GM19395 (cell line): ENCODE data around the gene HMCN2.
"Not testable (repeated sequence)": the region's sequence is repeated elsewhere in the genome, so short reads cannot be mapped to it uniquely, and the experiment has no call there.

ENCODE experiments used
- ATAC-seq: cut with Tn5 transposase; IDR thresholded peaks from one replicate; pipeline ENCODE4 v1.9.1; 2021; ENCODE audit warnings: mild to moderate bottlenecking, moderate library complexity; ENCODE audit not compliant: unreplicated experiment

HMCN2 gene

DNA sequence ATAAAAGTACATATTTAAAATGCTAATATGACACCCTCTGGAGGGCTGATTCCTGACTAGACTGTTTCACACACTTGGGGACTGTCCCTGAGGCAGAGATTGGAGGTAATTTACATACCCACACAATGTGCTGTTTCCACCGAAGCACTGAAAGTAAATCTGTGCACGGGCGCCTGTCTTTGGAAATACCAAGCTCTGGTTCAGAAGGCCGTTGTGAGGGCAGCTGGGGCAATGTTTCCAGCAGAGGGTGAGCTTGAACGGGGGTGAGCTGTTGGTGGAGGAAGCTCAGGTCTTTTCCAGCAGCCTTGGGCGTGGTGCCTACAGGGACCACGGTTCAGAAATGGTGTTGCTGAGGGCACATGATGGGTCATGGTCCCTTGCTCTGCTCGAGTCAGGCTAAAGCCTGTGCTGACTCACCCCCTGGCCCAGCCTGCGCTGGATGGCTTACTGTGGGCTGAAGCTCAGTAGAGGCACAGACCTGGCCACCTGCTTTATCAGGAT is 25.8 kb upstream of the HMCN2 start:
- peak; percentile 68 for ATAC-seq

- ATAC-seq: peak; percentile 47
Measured at GRCh38 chr9:130240410-130241197, 25.0 kb upstream of the HMCN2 start.

DNA sequence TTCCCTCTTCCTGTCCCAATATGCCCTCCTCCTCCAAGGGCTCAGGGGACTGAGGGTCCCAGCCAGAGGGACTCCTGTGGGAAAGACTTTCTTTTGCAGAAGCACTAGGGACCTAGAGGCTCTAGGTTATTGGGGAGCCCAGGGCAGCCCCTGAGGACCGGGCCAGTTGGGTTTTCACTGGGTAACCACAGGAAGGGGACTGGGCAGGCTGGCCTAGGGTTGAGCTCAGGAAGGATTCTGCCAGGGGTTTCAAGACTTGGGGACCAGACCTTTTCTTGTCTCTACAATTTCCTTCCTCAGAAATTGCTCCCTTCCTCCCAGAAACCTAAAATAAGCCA is 24.4 kb upstream of the HMCN2 start:
- no peak for ATAC-seq

GRCh38 chr9:130242270-130243014 is 23.1 kb upstream of the HMCN2 start:
- no peak for ATAC-seq

- ATAC-seq: no peak
Measured at GRCh38 chr9:130243015-130243881, 22.3 kb upstream of the HMCN2 start.

- ATAC-seq: no peak
Measured at GRCh38 chr9:130243882-130244170, 21.7 kb upstream of the HMCN2 start.

DNA sequence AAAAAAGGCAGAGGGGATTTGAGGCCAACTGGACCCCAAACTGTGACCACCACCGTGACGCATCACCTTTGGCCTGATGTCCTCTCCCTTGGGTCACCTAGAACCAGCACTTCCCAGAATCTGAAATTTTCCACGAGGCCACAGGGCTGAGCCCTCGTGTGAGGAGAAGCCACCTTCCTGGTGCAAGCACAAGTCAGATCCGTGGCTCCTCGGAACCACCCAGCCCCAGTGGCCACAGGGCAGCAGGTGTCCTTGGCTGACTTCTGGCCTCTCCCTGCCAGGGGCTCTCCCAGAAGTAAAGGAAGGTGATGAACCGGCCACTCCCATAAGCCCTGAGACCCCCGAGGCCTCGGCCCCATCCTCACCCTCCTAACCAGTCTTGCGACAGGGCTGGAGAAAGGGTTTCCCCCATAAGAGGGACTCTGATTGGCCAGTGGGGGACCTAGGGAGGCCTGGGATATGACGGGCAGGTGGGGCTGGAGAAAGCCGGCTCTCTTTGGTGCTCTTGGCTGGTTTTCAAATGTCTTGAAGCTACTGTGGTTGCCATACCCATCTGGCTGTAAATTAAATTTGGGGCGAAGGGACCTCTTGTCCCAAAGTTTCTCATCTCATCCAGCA is 20.9 kb upstream of the HMCN2 start:
- no peak for ATAC-seq

- ATAC-seq: no peak
Measured at GRCh38 chr9:130245474-130245873, 20.1 kb upstream of the HMCN2 start.

- ATAC-seq: no peak
Measured at GRCh38 chr9:130246126-130246525, 19.4 kb upstream of the HMCN2 start.

GRCh38 chr9:130254747-130255630 is 10.6 kb upstream of the HMCN2 start:
- ATAC-seq: no peak

DNA sequence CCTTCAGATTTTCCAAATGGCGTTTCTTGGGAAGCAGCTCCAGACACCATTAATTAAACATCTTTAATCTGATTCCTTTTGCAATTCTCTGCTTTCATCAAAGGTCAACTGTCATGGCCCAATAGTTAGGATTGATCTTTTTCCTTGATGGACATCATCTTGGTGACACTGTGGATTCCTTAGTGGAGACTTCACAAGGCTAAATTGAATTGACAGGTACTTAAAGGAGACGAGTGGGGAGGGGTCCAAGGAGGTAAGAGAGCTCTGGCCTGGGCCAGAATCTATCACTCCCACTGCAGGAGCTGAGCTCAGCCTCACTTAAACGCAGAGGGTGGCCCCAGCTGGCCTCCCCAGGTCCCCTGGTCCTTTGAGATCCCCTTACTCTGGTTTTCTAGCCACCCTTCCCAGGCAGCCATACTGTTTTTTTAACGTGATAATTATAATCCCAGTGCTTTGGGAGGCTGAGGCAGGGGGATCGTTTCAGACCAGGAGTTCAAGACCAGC is 9.9 kb upstream of the HMCN2 start:
- ATAC-seq: no peak

GRCh38 chr9:130256644-130257043 is 8.9 kb upstream of the HMCN2 start:
- ATAC-seq: no peak

DNA sequence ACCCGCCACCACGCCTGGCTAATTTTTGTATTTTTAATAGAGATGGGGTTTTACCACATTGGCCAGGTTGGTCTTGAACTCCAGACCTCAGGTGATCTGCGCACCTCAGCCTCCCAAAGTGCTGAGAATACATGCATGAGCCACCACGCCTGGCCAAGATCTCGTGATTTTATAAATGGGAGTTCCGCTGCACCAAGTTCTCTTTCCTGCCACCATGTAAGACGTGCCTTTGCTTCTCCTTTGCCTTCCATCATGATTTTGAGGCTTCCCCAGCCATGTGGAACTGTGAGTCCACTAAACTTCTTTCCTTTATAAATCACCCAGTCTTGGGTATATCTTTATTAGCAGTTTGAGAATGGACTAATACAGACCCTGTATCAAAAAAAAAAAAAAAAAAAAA is 7.4 kb upstream of the HMCN2 start:
- not testable (repeated sequence) for ATAC-seq

- no peak for ATAC-seq
Measured at GRCh38 chr9:130259044-130259443, 6.5 kb upstream of the HMCN2 start.

- no peak for ATAC-seq
Measured at GRCh38 chr9:130260816-130261765, 4.5 kb upstream of the HMCN2 start.

DNA sequence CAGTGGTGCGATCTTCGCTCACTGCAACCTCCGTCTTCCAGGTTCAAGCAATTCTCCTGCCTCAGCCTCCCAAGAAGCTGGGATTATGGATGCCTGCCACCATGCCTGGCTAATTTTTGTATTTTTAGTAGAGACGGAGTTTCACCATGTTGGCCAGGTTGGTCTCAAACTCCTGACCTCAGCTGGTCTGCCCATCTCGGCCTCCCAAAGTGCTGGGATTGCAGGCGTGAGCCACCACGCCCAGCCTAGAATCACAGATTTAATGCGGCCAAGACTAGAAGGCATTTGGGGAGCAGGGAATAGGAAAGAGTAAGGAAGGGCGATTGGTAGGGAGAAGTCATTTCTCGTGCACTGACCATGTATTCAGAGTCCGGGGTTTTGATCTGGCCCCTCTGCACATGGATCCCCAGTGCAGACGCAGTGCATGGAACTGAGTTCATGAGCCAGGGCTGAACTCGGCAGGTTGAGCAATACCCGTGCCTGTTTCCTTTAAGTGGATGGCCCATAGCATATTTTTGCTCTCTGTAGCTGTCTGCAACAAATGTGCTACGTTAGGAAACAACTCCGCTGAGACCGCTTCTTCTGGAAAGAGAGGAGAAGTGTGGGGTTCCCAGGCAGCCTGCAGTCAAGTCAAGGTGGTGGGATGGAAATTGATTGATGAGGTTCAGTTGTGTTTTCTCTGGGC is 3.4 kb upstream of the HMCN2 start:
- ATAC-seq: no peak

GRCh38 chr9:130262771-130263170 is 2.8 kb upstream of the HMCN2 start:
- no peak for ATAC-seq
